ENCODE data around the gene GAB1. TPM values are rescaled to one million over a fixed set of nuclear protein-coding genes. Genes with fewer than 3 reads are reported as not detected.

The GAB1 gene
- total RNA-seq, 2 donors from 2014 or later = 28.3 to 33.3 TPM

DNA sequence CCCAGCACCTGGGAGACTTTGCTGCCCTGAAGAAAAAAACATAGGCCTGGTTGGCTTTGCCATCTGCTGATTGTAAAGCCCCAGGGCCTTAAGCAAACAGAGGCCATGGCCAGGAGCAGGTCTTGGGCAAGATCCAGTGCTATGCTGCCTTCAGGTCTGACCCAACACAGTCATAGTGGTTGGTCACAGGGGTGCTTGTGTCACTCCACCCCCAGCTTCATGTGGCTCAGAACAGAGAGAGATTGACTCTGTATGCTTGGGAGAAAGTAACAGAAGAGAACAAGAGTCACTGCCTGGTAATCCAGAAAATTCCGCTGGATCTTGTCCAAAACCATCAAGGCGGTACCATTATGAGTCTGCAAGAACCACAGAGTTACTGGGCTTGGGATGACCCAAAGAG, 152.4 kb downstream of the GAB1 start:
- Mint-ChIP-seq H3K27ac (no peak overlapping the region), H3K4me3 (no peak overlapping the region), H3K4me1 (no peaks in the 10 kb centered on the region), H3K27me3 (ENCODE audit: insufficient read depth) (peaks cover 3% of the 10 kb centered on the region), H3K9me3 (peaks cover 3% of the 10 kb centered on the region), H3K36me3 (ENCODE audit: low read depth) (no peaks in the 10 kb centered on the region)
- Histone ChIP-seq H3K9ac (ENCODE audit: extremely low read depth, low read length, poor library complexity, severe bottlenecking) (no peak overlapping the region), H3K9me3 (ENCODE audit: control insufficient read depth, low read length) (no peaks in the 10 kb centered on the region), H3K27ac (ENCODE audit: low read depth, low read length) (no peak overlapping the region), H3K27me3 (ENCODE audit: control insufficient read depth, insufficient read depth, low read length, poor library complexity, severe bottlenecking) (no peaks in the 10 kb centered on the region), H3K4me3 (ENCODE audit: low read length) (no peak overlapping the region), H3K36me3 (ENCODE audit: control insufficient read depth, insufficient read depth, low read length) (no peaks in the 10 kb centered on the region), H3K4me1 (ENCODE audit: control insufficient read depth, insufficient read depth, low read length) (no peaks in the 10 kb centered on the region)
- TF ChIP-seq, protein P1, sequence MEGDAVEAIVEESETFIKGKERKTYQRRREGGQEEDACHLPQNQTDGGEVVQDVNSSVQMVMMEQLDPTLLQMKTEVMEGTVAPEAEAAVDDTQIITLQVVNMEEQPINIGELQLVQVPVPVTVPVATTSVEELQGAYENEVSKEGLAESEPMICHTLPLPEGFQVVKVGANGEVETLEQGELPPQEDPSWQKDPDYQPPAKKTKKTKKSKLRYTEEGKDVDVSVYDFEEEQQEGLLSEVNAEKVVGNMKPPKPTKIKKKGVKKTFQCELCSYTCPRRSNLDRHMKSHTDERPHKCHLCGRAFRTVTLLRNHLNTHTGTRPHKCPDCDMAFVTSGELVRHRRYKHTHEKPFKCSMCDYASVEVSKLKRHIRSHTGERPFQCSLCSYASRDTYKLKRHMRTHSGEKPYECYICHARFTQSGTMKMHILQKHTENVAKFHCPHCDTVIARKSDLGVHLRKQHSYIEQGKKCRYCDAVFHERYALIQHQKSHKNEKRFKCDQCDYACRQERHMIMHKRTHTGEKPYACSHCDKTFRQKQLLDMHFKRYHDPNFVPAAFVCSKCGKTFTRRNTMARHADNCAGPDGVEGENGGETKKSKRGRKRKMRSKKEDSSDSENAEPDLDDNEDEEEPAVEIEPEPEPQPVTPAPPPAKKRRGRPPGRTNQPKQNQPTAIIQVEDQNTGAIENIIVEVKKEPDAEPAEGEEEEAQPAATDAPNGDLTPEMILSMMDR (conservative IDR thresholded peaks at IDR 0.05) = no peak
- no peak for DNase-seq
- 90% methylated on average over 2 of the region's 2 CpGs; no CpG with 5 or more reads in 1 of the 2 experiments for WGBS, 2 experiments (ENCODE audit: insufficient coverage in 1 of 2, insufficient read length in 1 of 2)

DNA sequence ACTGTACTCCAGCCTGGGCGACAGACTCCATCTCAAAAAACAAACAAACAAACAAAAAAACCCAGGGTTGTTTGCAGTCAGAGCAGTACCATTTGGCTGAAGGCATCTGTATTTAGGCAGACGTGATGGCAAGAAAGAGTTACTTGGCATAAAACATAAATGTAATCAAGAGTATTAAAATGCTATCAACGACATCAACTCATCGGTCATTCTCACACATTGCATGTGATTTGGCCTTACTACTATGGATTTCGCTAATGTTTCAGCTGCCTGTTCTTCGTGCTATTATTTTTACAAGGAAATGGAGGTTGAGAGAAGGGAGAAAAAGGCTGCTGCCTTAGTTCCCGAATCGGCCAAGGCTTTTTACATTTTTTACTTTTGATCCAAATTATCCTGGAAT, 161.3 kb downstream of the GAB1 start:
- H3K4me1 Mint-ChIP-seq = peaks cover 8% of the 10 kb centered on the region
- 88 to 94% methylated on average over 4 to 8 of the region's 8 CpGs for WGBS, 2 experiments (ENCODE audit: insufficient coverage in 1 of 2, insufficient read length in 1 of 2)
- H3K4me3 Mint-ChIP-seq = no peak overlapping the region
- no peaks in the 10 kb centered on the region for H3K27me3 Mint-ChIP-seq (ENCODE audit: insufficient read depth)
- Histone ChIP-seq H3K4me1 (ENCODE audit: control insufficient read depth, insufficient read depth, low read length) (no peaks in the 10 kb centered on the region), H3K4me3 (ENCODE audit: low read length) (no peak overlapping the region), H3K9ac (ENCODE audit: extremely low read depth, low read length, poor library complexity, severe bottlenecking) (no peak overlapping the region), H3K36me3 (ENCODE audit: control insufficient read depth, insufficient read depth, low read length) (no peaks in the 10 kb centered on the region), H3K9me3 (ENCODE audit: control insufficient read depth, low read length) (peaks cover 6% of the 10 kb centered on the region), H3K27ac (ENCODE audit: low read depth, low read length) (no peak overlapping the region), H3K27me3 (ENCODE audit: control insufficient read depth, insufficient read depth, low read length, poor library complexity, severe bottlenecking) (no peaks in the 10 kb centered on the region)
- H3K9me3 Mint-ChIP-seq = no peaks in the 10 kb centered on the region
- H3K36me3 Mint-ChIP-seq (ENCODE audit: low read depth) = no peaks in the 10 kb centered on the region
- TF ChIP-seq, protein P1 (conservative IDR thresholded peaks at IDR 0.05) = no peak
- H3K27ac Mint-ChIP-seq = no peak overlapping the region
- no peak for DNase-seq

DNA sequence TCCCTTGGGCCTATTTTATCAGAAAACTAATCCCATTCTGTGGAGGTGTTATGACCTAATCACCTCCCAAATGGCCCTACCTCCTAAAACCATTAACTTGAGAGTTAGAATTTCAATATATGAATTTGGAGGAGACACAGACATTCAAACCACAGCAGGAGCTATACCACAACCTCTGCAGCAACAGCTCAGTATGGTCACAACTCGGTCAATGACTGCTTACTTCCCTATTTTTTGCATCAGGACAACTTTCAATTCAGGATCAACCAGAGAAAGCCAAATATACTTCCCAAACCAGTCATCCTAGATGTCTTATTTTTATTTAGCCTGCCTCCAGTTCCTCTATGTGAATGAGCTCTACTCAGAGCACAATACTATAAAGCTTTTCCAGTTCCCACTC, 165.6 kb downstream of the GAB1 start:
- no peak overlapping the region for H3K4me3 Mint-ChIP-seq
- no peaks in the 10 kb centered on the region for H3K4me1 ChIP-seq (ENCODE audit: control insufficient read depth, insufficient read depth, low read length)
- no peak overlapping the region for H3K9ac ChIP-seq (ENCODE audit: extremely low read depth, low read length, poor library complexity, severe bottlenecking)
- no peaks in the 10 kb centered on the region for H3K27me3 Mint-ChIP-seq (ENCODE audit: insufficient read depth)
- no peak overlapping the region for H3K27ac ChIP-seq (ENCODE audit: low read depth, low read length)
- H3K9me3 Mint-ChIP-seq = no peaks in the 10 kb centered on the region
- H3K27ac Mint-ChIP-seq = no peak overlapping the region
- H3K36me3 Mint-ChIP-seq (ENCODE audit: low read depth) = no peaks in the 10 kb centered on the region
- no peaks in the 10 kb centered on the region for H3K27me3 ChIP-seq (ENCODE audit: control insufficient read depth, insufficient read depth, low read length, poor library complexity, severe bottlenecking)
- no peak overlapping the region for H3K4me3 ChIP-seq (ENCODE audit: low read length)
- H3K9me3 ChIP-seq (ENCODE audit: control insufficient read depth, low read length) = peaks cover 6% of the 10 kb centered on the region
- no peaks in the 10 kb centered on the region for H3K36me3 ChIP-seq (ENCODE audit: control insufficient read depth, insufficient read depth, low read length)
- DNase-seq = no peak
- peaks cover 17% of the 10 kb centered on the region for H3K4me1 Mint-ChIP-seq
- 77% methylated on average over 1 of the region's 1 CpG; no CpG with 5 or more reads in 1 of the 2 experiments for WGBS, 2 experiments (ENCODE audit: insufficient coverage in 1 of 2, insufficient read length in 1 of 2)
- TF ChIP-seq, protein P1 (conservative IDR thresholded peaks at IDR 0.05) = no peak

Data from endodermal cell (in vitro differentiated cells).